ENCODE measurements around the gene KRT86.
"Not testable (repeated sequence)": the region's sequence is repeated elsewhere in the genome, so short reads cannot be mapped to it uniquely, and the experiment has no call there.

Gene KRT86

DNA sequence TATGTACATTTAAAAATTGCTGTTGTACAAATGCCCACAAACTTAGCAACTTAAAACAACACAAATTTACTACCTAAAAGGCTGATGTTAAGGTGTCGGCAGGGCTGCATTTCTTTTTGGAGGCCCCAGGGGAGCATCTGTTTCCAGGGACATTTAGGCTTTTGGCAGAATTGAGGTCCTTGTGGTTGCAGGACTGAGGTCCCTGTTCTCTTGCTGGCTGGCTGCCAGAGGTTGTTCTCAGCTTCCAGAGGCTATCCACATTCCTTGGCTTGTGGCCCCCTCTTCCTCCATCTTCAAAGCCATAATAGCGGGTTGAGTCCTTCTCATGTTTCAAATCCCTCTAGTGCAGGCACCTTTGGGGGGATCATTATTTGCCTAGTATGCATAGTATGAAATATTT is 69.1 kb downstream of the KRT86 start:
- no peak for TF ChIP-seq ZNF274 (IDR thresholded peaks at IDR 0.05; ENCODE audit: low read depth, low read length)
- TF ChIP-seq YY1 (IDR thresholded peaks at IDR 0.05; ENCODE audit: insufficient read depth, insufficient read length) = no peak
- no peak for TF ChIP-seq SUZ12 (IDR thresholded peaks at IDR 0.05; ENCODE audit: extremely low read depth, insufficient read depth, insufficient read length)
- Histone ChIP-seq H3K4me1 (ENCODE audit: insufficient read depth, insufficient read length) (no peaks in the 10 kb centered on the region), H3K27me3 (ENCODE audit: insufficient read depth, insufficient read length) (no peaks in the 10 kb centered on the region), H3K36me3 (ENCODE audit: insufficient read depth, insufficient read length, low read length) (no peaks in the 10 kb centered on the region), H3K9me3 (ENCODE audit: insufficient read depth, low read length) (peaks cover 12% of the 10 kb centered on the region; the same call in 1 of the 2 replicates), H3K4me3 (ENCODE audit: insufficient read length, low read depth) (no peak overlapping the region), H3K9ac (ENCODE audit: insufficient read length, low read depth) (no peak overlapping the region)
- DNase-seq (ENCODE audit: low read depth, low spot score) = no peak

DNA sequence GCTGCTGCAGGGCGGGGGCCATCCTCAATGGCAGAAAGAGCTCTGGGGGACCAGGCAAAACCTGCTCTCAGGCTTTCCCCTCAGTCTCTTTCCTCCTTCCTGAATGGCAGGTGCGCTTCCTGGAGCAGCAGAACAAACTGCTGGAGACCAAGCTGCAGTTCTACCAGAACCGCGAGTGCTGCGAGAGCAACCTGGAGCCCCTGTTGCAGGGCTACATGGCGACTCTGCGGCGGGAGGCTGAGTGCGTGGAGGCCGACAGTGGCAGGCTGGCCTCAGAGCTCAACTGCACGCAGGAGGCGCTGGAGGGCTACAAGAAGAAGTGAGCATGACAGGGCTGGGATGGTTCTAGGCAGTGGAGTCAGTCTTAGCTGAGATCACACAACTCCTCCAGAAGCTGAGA is 69.7 kb downstream of the KRT86 start:
- no peak overlapping the region for H3K9ac ChIP-seq (ENCODE audit: insufficient read length, low read depth)
- TF ChIP-seq SUZ12 (IDR thresholded peaks at IDR 0.05; ENCODE audit: extremely low read depth, insufficient read depth, insufficient read length) (no peak), YY1 (IDR thresholded peaks at IDR 0.05; ENCODE audit: insufficient read depth, insufficient read length) (no peak), ZNF274 (IDR thresholded peaks at IDR 0.05; ENCODE audit: low read depth, low read length) (no peak)
- H3K4me1 ChIP-seq (ENCODE audit: insufficient read depth, insufficient read length) = no peaks in the 10 kb centered on the region
- H3K9me3 ChIP-seq (ENCODE audit: insufficient read depth, low read length) = peaks cover 12% of the 10 kb centered on the region; the same call in 1 of the 2 replicates
- H3K27me3 ChIP-seq (ENCODE audit: insufficient read depth, insufficient read length) = no peaks in the 10 kb centered on the region
- no peak overlapping the region for H3K4me3 ChIP-seq (ENCODE audit: insufficient read length, low read depth)
- H3K36me3 ChIP-seq (ENCODE audit: insufficient read depth, insufficient read length, low read length) = no peaks in the 10 kb centered on the region
- DNase-seq (ENCODE audit: low read depth, low spot score) = no peak

DNA sequence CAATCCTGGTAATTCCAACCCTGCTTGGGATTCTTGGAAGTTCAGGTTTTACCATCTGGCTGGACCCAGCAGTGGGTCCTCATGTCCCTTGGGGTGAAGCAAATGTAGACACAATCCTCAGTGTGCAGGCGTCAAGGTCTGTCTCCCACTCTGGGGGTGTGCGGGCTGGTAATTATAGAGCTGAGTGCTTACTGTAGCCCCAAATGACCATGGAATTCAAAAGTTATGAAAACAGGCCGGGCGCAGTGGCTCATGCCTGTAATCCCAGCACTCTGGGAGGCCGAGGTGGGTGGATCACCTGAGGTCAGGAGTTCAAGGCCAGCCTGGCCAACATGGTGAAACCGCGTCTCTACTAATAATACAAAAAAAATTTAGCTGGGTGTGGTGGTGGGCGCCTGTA is 70.6 kb downstream of the KRT86 start:
- not testable (repeated sequence) for H3K27me3 ChIP-seq (ENCODE audit: insufficient read depth, insufficient read length)

DNA sequence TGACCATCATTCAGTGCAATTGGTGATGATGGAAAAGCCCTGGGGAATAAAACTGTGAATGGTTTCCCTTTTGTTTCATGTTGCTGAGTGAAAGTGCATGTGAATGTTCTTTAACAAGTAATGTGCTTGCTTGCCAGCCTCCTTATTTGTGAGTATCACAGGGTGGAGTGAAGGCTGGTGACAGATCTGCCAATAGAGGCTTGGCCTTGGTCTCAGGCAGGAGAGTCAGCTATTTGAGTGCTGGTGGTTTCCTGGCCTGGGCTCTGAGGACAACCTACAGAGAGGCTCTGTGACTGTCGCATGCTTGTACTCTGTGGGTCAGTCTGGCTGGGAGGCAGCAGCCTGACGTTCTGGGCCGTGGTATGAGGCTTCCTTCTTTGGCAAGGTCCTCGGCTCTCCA is 72.1 kb downstream of the KRT86 start:
- H3K4me1 ChIP-seq (ENCODE audit: insufficient read depth, insufficient read length) = no peaks in the 10 kb centered on the region
- no peaks in the 10 kb centered on the region for H3K36me3 ChIP-seq (ENCODE audit: insufficient read depth, insufficient read length, low read length)
- no peak for TF ChIP-seq ZNF274 (IDR thresholded peaks at IDR 0.05; ENCODE audit: low read depth, low read length)
- no peak for TF ChIP-seq SUZ12 (IDR thresholded peaks at IDR 0.05; ENCODE audit: extremely low read depth, insufficient read depth, insufficient read length)
- no peak for TF ChIP-seq YY1 (IDR thresholded peaks at IDR 0.05; ENCODE audit: insufficient read depth, insufficient read length)
- H3K9ac ChIP-seq (ENCODE audit: insufficient read length, low read depth) = no peak overlapping the region
- no peak overlapping the region for H3K4me3 ChIP-seq (ENCODE audit: insufficient read length, low read depth)
- DNase-seq (ENCODE audit: low read depth, low spot score) = no peak
- peaks cover 12% of the 10 kb centered on the region; the same call in 1 of the 2 replicates for H3K9me3 ChIP-seq (ENCODE audit: insufficient read depth, low read length)
- no peaks in the 10 kb centered on the region for H3K27me3 ChIP-seq (ENCODE audit: insufficient read depth, insufficient read length)

More for the DNA sequence above, 70.6 kb downstream of the KRT86 start:
- H3K36me3 ChIP-seq (ENCODE audit: insufficient read depth, insufficient read length, low read length); H3K9ac ChIP-seq (ENCODE audit: insufficient read length, low read depth); H3K4me1 ChIP-seq (ENCODE audit: insufficient read depth, insufficient read length); DNase-seq (ENCODE audit: low read depth, low spot score); H3K4me3 ChIP-seq (ENCODE audit: insufficient read length, low read depth): not testable (repeated sequence)
- peaks cover 12% of the 10 kb centered on the region; the same call in 1 of the 2 replicates for H3K9me3 ChIP-seq (ENCODE audit: insufficient read depth, low read length)

DNA sequence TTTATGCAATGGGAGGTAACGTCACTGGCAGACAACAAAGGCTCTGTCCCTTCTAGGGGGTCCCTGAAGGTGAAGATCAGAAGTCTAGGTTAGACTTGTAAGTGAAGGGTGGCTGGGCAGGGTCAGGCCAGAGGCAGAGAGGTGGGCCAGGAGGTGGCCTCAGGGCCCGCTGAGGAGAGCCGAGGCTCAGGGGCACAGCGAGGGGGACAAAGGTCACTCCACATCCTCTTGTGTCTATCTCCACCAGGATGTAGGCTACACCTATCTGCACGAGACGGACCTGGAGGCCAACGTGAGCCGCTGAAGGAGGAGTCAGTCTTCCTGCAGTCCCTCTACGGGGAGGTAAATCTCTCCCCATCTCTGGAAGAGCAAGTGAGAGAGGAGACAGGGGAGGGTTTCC is 72.6 kb downstream of the KRT86 start:
- no peak overlapping the region for H3K9ac ChIP-seq (ENCODE audit: insufficient read length, low read depth)
- peaks cover 12% of the 10 kb centered on the region; the same call in 1 of the 2 replicates for H3K9me3 ChIP-seq (ENCODE audit: insufficient read depth, low read length)
- DNase-seq (ENCODE audit: low read depth, low spot score) = no peak
- H3K36me3 ChIP-seq (ENCODE audit: insufficient read depth, insufficient read length, low read length) = no peaks in the 10 kb centered on the region
- H3K27me3 ChIP-seq (ENCODE audit: insufficient read depth, insufficient read length) = no peaks in the 10 kb centered on the region
- TF ChIP-seq SUZ12 (IDR thresholded peaks at IDR 0.05; ENCODE audit: extremely low read depth, insufficient read depth, insufficient read length) = no peak
- no peaks in the 10 kb centered on the region for H3K4me1 ChIP-seq (ENCODE audit: insufficient read depth, insufficient read length)
- no peak overlapping the region for H3K4me3 ChIP-seq (ENCODE audit: insufficient read length, low read depth)

DNA sequence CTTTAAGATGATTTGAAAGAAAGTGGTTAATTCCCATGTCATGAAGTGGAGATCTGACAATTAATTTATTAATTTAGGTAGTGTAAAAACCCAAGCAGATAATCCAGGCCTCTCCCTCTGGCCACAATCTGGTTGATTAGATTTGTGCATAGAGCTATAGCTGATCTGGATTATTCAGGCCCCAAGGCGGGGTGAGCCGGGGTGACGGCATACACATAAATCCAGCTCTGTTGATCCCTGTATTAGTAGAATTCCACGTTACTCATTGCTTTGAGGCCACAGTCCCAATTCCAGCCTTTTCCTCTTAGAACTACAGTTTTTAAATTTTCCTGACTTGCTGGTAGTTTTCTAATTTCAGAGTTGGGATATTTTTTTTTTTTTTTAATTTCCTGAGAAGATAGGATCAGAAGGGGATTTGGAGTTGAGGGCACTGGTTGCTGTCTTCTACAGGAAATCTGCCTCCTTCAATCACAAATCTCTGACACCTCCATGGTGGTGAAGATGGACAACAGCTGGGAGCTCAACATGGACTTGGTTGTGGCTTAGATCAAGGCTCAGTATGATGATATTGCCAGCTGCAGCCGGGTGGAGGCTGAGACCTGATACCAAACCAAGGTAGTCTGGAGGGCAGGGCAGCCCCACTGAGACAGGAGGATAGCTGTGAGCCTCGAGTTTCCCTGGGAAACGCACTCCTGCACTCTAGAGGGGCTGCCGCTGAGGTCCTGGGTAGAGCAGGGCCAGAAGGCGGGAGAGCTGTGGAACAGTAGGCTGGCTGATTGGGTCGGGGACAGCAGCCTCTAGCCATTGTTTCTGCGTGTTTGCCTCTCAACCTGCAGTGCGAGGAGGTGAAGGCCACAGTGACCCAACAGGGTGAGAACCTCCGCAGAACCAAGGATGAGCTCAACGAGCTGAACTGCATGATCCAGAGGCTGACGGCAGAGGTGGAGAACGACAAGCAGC is 73.4 kb downstream of the KRT86 start:
- Histone ChIP-seq H3K27me3 (ENCODE audit: insufficient read depth, insufficient read length) (peaks cover 2% of the 10 kb centered on the region), H3K9me3 (ENCODE audit: insufficient read depth, low read length) (peaks cover 12% of the 10 kb centered on the region; the same call in 1 of the 2 replicates), H3K4me1 (ENCODE audit: insufficient read depth, insufficient read length) (no peaks in the 10 kb centered on the region), H3K4me3 (ENCODE audit: insufficient read length, low read depth) (no peak overlapping the region), H3K36me3 (ENCODE audit: insufficient read depth, insufficient read length, low read length) (no peaks in the 10 kb centered on the region), H3K9ac (ENCODE audit: insufficient read length, low read depth) (no peak overlapping the region)
- DNase-seq (ENCODE audit: low read depth, low spot score) = no peak
- TF ChIP-seq SUZ12 (IDR thresholded peaks at IDR 0.05; ENCODE audit: extremely low read depth, insufficient read depth, insufficient read length) (no peak), YY1 (IDR thresholded peaks at IDR 0.05; ENCODE audit: insufficient read depth, insufficient read length) (no peak), ZNF274 (IDR thresholded peaks at IDR 0.05; ENCODE audit: low read depth, low read length) (no peak)

DNA sequence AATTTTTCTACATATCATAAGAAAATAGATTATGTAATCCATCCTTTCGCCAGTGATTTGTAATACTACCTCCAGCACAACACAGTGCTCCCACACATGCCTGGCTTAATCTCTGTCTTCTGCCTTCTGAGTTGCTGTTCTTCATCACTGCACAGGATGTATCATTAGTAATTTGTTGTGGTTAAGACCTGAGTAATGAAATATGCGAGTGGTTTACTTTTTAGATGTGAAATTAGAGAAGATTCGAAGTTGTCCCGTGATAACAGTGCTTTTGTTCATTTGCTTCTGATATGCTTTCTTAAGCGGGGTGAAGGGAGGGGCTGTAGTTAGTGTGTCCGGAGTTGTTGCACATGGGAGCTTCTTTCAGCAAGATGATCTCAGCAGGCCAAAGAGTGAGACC is 74.8 kb downstream of the KRT86 start:
- DNase-seq (ENCODE audit: low read depth, low spot score) = no peak
- Histone ChIP-seq H3K4me1 (ENCODE audit: insufficient read depth, insufficient read length) (no peaks in the 10 kb centered on the region), H3K27me3 (ENCODE audit: insufficient read depth, insufficient read length) (peaks cover 4% of the 10 kb centered on the region), H3K4me3 (ENCODE audit: insufficient read length, low read depth) (no peak overlapping the region), H3K9me3 (ENCODE audit: insufficient read depth, low read length) (0 out of 2 replicates have a peak, but pooled peaks cover 1% of the 10 kb centered on the region), H3K9ac (ENCODE audit: insufficient read length, low read depth) (no peak overlapping the region), H3K36me3 (ENCODE audit: insufficient read depth, insufficient read length, low read length) (no peaks in the 10 kb centered on the region)
- TF ChIP-seq SUZ12 (IDR thresholded peaks at IDR 0.05; ENCODE audit: extremely low read depth, insufficient read depth, insufficient read length) (no peak), YY1 (IDR thresholded peaks at IDR 0.05; ENCODE audit: insufficient read depth, insufficient read length) (no peak), ZNF274 (IDR thresholded peaks at IDR 0.05; ENCODE audit: low read depth, low read length) (no peak)

Measured in NT2/D1 (cell line).